DND-41 (cell line): ENCODE data around the gene LDB2.

Experiments
- ATAC-seq: fragments of 200-7000 bp; cut with Tn5 transposase; 3 replicates; pipeline ENCODE4 v1.9.1; 2021; ENCODE audit warnings: low read depth; ENCODE audit not compliant: insufficient read depth
- DNase-seq: peaks from one replicate; pipeline ENCODE4 v3.0.0-alpha.2; 2020
- H2AFZ ChIP-seq: 2 replicates; pipeline ENCODE4 v1.6.0; 2012; ENCODE audit warnings: low read depth, low read length
- H3K27ac ChIP-seq: 2 replicates; pipeline ENCODE4 v1.5.1; 2012; ENCODE audit warnings: low read length, inconsistent platforms
- H3K27me3 ChIP-seq: fragments of 200-600 bp; sonication (generic); 2 replicates; pipeline ENCODE4 v1.6.0; 2012; ENCODE audit warnings: low read length, mild to moderate bottlenecking, inconsistent platforms; ENCODE audit not compliant: insufficient read depth, poor library complexity
- H3K36me3 ChIP-seq: 2 replicates; pipeline ENCODE4 v1.5.1; 2012; ENCODE audit warnings: low read length, inconsistent platforms; ENCODE audit not compliant: insufficient read depth
- H3K4me1 ChIP-seq: 2 replicates; pipeline ENCODE4 v1.5.1; 2012; ENCODE audit warnings: mild to moderate bottlenecking, low read length; ENCODE audit not compliant: insufficient read depth
- H3K4me2 ChIP-seq: 2 replicates; pipeline ENCODE4 v1.6.0; 2012; ENCODE audit warnings: mild to moderate bottlenecking, moderate library complexity, low read length, inconsistent platforms; ENCODE audit not compliant: insufficient read depth
- H3K4me3 ChIP-seq, 2 experiments: fragments of 200-600 bp in 1 of 2; shearing (Covaris generic) in 1 of 2; 2 replicates each; pipeline ENCODE4 v1.5.1; 2012 to 2016; ENCODE audit warnings: inconsistent platforms in 2 of 2, low read length in 2 of 2, mild to moderate bottlenecking in 2 of 2, low read depth in 1 of 2, moderate library complexity in 1 of 2
- H3K79me2 ChIP-seq: 2 replicates; pipeline ENCODE4 v1.6.0; 2012; ENCODE audit warnings: low read length, inconsistent platforms; ENCODE audit not compliant: insufficient read depth
- H3K9ac ChIP-seq: 2 replicates; pipeline ENCODE4 v1.6.0; 2012; ENCODE audit warnings: low read depth, mild to moderate bottlenecking, inconsistent platforms, low read length, moderate library complexity
- H3K9me3 ChIP-seq: 2 replicates; pipeline ENCODE4 v1.5.1; 2012; ENCODE audit warnings: low read length, moderate library complexity, mild to moderate bottlenecking, inconsistent platforms; ENCODE audit not compliant: insufficient read depth, severe bottlenecking
- H4K20me1 ChIP-seq: 2 replicates; pipeline ENCODE4 v1.6.0; 2012; ENCODE audit warnings: low read length; ENCODE audit not compliant: insufficient read depth
- CTCF ChIP-seq: IDR thresholded peaks from 2 replicates; pipeline ENCODE4 v1.5.1; 2012; ENCODE audit warnings: borderline replicate concordance, low read length, moderate library complexity, mild to moderate bottlenecking; ENCODE audit not compliant: poor library complexity, severe bottlenecking; ENCODE audit errors: extremely low read depth
- EZH2 ChIP-seq: IDR thresholded peaks from 3 replicates; pipeline ENCODE4 v1.6.1; 2012; ENCODE audit warnings: borderline replicate concordance, low read depth, mild to moderate bottlenecking, moderate library complexity, low read length, inconsistent platforms; ENCODE audit not compliant: severe bottlenecking

The LDB2 gene

GRCh38 chr4:16802044-16802443, 96.4 kb downstream of the LDB2 start:
- no peaks in the 10 kb centered on the region for H3K4me1 ChIP-seq
- ATAC-seq (no peak), DNase-seq (no peak)
- no peaks in the 10 kb centered on the region for H3K79me2 ChIP-seq
- H3K27ac ChIP-seq: no peak overlapping the region
- no peaks in the 10 kb centered on the region for H3K27me3 ChIP-seq
- H2AFZ ChIP-seq: no peak overlapping the region
- no peak for TF ChIP-seq EZH2
- no peak for TF ChIP-seq CTCF
- H3K36me3 ChIP-seq: no peaks in the 10 kb centered on the region
- no peak overlapping the region for H3K4me2 ChIP-seq
- H3K9me3 ChIP-seq: no peaks in the 10 kb centered on the region
- H3K9ac ChIP-seq: no peak overlapping the region
- no peaks in the 10 kb centered on the region for H4K20me1 ChIP-seq
- no peak overlapping the region for H3K4me3 ChIP-seq

- Histone ChIP-seq H3K9ac (no peak overlapping the region), H3K36me3 (no peaks in the 10 kb centered on the region), H4K20me1 (no peaks in the 10 kb centered on the region), H2AFZ (no peak overlapping the region), H3K79me2 (no peaks in the 10 kb centered on the region), H3K4me1 (no peaks in the 10 kb centered on the region), H3K27me3 (no peaks in the 10 kb centered on the region), H3K4me2 (no peak overlapping the region), H3K9me3 (no peaks in the 10 kb centered on the region), H3K27ac (no peak overlapping the region), H3K4me3 (no peak overlapping the region)
- no peak for ATAC-seq
- TF ChIP-seq EZH2 (no peak), CTCF (no peak)
- DNase-seq: no peak
These were observed 97.1 kb downstream of the LDB2 start for GRCh38 chr4:16801356-16801755.

GRCh38 chr4:16794816-16795445, 103.5 kb downstream of the LDB2 start:
- H4K20me1 ChIP-seq: no peaks in the 10 kb centered on the region
- H3K4me3 ChIP-seq: no peak overlapping the region
- H3K9me3 ChIP-seq: no peaks in the 10 kb centered on the region
- no peak overlapping the region for H3K9ac ChIP-seq
- peaks cover 3% of the 10 kb centered on the region for H3K27me3 ChIP-seq
- TF ChIP-seq EZH2 (no peak), CTCF (peak; percentile 71)
- no peaks in the 10 kb centered on the region for H3K4me1 ChIP-seq
- H2AFZ ChIP-seq: no peak overlapping the region
- peak; percentile 30 for DNase-seq
- no peaks in the 10 kb centered on the region for H3K79me2 ChIP-seq
- no peak overlapping the region for H3K27ac ChIP-seq
- no peaks in the 10 kb centered on the region for H3K36me3 ChIP-seq
- H3K4me2 ChIP-seq: no peak overlapping the region
- ATAC-seq: 0 out of 3 replicates have a peak, but pooled peaks have one; percentile 29

- Histone ChIP-seq H3K79me2 (no peaks in the 10 kb centered on the region), H3K9ac (no peak overlapping the region), H4K20me1 (no peaks in the 10 kb centered on the region), H3K36me3 (no peaks in the 10 kb centered on the region), H3K4me2 (no peak overlapping the region), H3K4me3 (no peak overlapping the region), H3K4me1 (no peaks in the 10 kb centered on the region), H3K27me3 (peaks cover 6% of the 10 kb centered on the region), H3K9me3 (no peaks in the 10 kb centered on the region), H2AFZ (no peak overlapping the region), H3K27ac (no peak overlapping the region)
- no peak for DNase-seq
- ATAC-seq: no peak
- TF ChIP-seq EZH2: no peak
- no peak for TF ChIP-seq CTCF
These were observed 107.0 kb downstream of the LDB2 start for GRCh38 chr4:16791460-16791859.
